Loucy (cell line): ENCODE results near the gene GCK.

ENCODE experiments used
- EZH2phosphoT487 ChIP-seq: fragments of 200-600 bp; IDR thresholded peaks from 2 replicates; pipeline ENCODE4 v1.6.1; 2018; ENCODE audit warnings: antibody characterized with exemption, mild to moderate bottlenecking, moderate library complexity, borderline replicate concordance
- TF ChIP-seq, protein P1 (sequence below): fragments of 200-600 bp; sonication (generic); conservative IDR thresholded peaks from 2 replicates; pipeline ENCODE4 v1.5.1; 2014; ENCODE audit warnings: mild to moderate bottlenecking, antibody characterized with exemption, low read length

- TF ChIP-seq, protein P1, sequence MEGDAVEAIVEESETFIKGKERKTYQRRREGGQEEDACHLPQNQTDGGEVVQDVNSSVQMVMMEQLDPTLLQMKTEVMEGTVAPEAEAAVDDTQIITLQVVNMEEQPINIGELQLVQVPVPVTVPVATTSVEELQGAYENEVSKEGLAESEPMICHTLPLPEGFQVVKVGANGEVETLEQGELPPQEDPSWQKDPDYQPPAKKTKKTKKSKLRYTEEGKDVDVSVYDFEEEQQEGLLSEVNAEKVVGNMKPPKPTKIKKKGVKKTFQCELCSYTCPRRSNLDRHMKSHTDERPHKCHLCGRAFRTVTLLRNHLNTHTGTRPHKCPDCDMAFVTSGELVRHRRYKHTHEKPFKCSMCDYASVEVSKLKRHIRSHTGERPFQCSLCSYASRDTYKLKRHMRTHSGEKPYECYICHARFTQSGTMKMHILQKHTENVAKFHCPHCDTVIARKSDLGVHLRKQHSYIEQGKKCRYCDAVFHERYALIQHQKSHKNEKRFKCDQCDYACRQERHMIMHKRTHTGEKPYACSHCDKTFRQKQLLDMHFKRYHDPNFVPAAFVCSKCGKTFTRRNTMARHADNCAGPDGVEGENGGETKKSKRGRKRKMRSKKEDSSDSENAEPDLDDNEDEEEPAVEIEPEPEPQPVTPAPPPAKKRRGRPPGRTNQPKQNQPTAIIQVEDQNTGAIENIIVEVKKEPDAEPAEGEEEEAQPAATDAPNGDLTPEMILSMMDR: no peak
- no peak for TF ChIP-seq EZH2phosphoT487
These were observed 81.1 kb downstream of the GCK start for GRCh38 chr7:44107961-44108767.
